HUES48 (cell line): ENCODE results near the gene WDR70.
"Not testable (repeated sequence)": the region's sequence is repeated elsewhere in the genome, so short reads cannot be mapped to it uniquely, and the experiment has no call there.

Experiments used
- H3K27ac ChIP-seq: one replicate; pipeline ENCODE4 v1.7.0; 2013; ENCODE audit warnings: low read depth, low read length, inconsistent platforms
- H3K27me3 ChIP-seq: 2 replicates; pipeline ENCODE4 v1.6.1; 2013; ENCODE audit warnings: mild to moderate bottlenecking, low read length; ENCODE audit not compliant: control insufficient read depth, insufficient read depth
- H3K36me3 ChIP-seq: 2 replicates; pipeline ENCODE4 v1.6.1; 2013; ENCODE audit warnings: low read length; ENCODE audit not compliant: control insufficient read depth, insufficient read depth
- H3K4me1 ChIP-seq: 2 replicates; pipeline ENCODE4 v1.6.1; 2013; ENCODE audit warnings: mild to moderate bottlenecking, low read length; ENCODE audit not compliant: control insufficient read depth, insufficient read depth
- H3K4me3 ChIP-seq: 2 replicates; pipeline ENCODE4 v1.5.1; 2013; ENCODE audit warnings: mild to moderate bottlenecking, low read depth, low read length
- H3K9ac ChIP-seq: 2 replicates; pipeline ENCODE4 v1.6.1; 2013; ENCODE audit warnings: mild to moderate bottlenecking, low read depth, low read length, moderate library complexity
- H3K9me3 ChIP-seq: 2 replicates; pipeline ENCODE4 v1.6.1; 2013; ENCODE audit warnings: low read length; ENCODE audit not compliant: control insufficient read depth, insufficient read depth

The WDR70 gene

GRCh38 chr5:37774912-37775483 lies 395.9 kb downstream of the WDR70 start:
- Histone ChIP-seq H3K9me3 (peaks cover 11% of the 10 kb centered on the region), H3K27me3 (no peaks in the 10 kb centered on the region), H3K9ac (no peak overlapping the region), H3K27ac (no peak overlapping the region), H3K4me3 (no peak overlapping the region), H3K36me3 (no peaks in the 10 kb centered on the region), H3K4me1 (no peaks in the 10 kb centered on the region)

GRCh38 chr5:37776826-37777225 lies 397.7 kb downstream of the WDR70 start:
- Histone ChIP-seq H3K27ac (no peak overlapping the region), H3K9me3 (peaks cover 11% of the 10 kb centered on the region), H3K9ac (no peak overlapping the region), H3K36me3 (no peaks in the 10 kb centered on the region), H3K4me3 (no peak overlapping the region), H3K27me3 (no peaks in the 10 kb centered on the region), H3K4me1 (no peaks in the 10 kb centered on the region)

- Histone ChIP-seq H3K4me1 (no peaks in the 10 kb centered on the region), H3K9me3 (peaks cover 11% of the 10 kb centered on the region), H3K27me3 (no peaks in the 10 kb centered on the region), H3K9ac (no peak overlapping the region), H3K4me3 (no peak overlapping the region), H3K36me3 (no peaks in the 10 kb centered on the region), H3K27ac (no peak overlapping the region)
These were observed 398.5 kb downstream of the WDR70 start for GRCh38 chr5:37777432-37778130.

- H3K36me3 ChIP-seq, H3K9ac ChIP-seq, H3K27ac ChIP-seq, H3K4me1 ChIP-seq, H3K27me3 ChIP-seq, H3K4me3 ChIP-seq, H3K9me3 ChIP-seq: not testable (repeated sequence)
These were observed 402.3 kb downstream of the WDR70 start for GRCh38 chr5:37781409-37781808.

GRCh38 chr5:37786416-37786815 lies 407.3 kb downstream of the WDR70 start:
- H3K36me3 ChIP-seq: no peaks in the 10 kb centered on the region
- no peak overlapping the region for H3K4me3 ChIP-seq
- peaks cover 5% of the 10 kb centered on the region; the same call in 1 of the 2 replicates for H3K4me1 ChIP-seq

GRCh38 chr5:37786862-37787519 lies 407.9 kb downstream of the WDR70 start:
- H3K9me3 ChIP-seq: peaks cover 6% of the 10 kb centered on the region
- no peaks in the 10 kb centered on the region for H3K36me3 ChIP-seq
- H3K27me3 ChIP-seq: no peaks in the 10 kb centered on the region
- H3K27ac ChIP-seq: peak overlapping the region; percentile 44
- no peak overlapping the region for H3K9ac ChIP-seq
- H3K4me3 ChIP-seq: no peak overlapping the region
- peaks cover 5% of the 10 kb centered on the region; the same call in 1 of the 2 replicates for H3K4me1 ChIP-seq

More at GRCh38 chr5:37786416-37786815, 407.3 kb downstream of the WDR70 start:
- no peaks in the 10 kb centered on the region for H3K27me3 ChIP-seq
- H3K27ac ChIP-seq: peak overlapping the region; percentile 44
- peaks cover 6% of the 10 kb centered on the region for H3K9me3 ChIP-seq
- H3K9ac ChIP-seq: no peak overlapping the region

GRCh38 chr5:37787742-37788141 lies 408.6 kb downstream of the WDR70 start:
- Histone ChIP-seq H3K9me3 (peaks cover 6% of the 10 kb centered on the region), H3K36me3 (no peaks in the 10 kb centered on the region), H3K9ac (no peak overlapping the region), H3K27me3 (no peaks in the 10 kb centered on the region), H3K27ac (no peak overlapping the region), H3K4me1 (peaks cover 5% of the 10 kb centered on the region; the same call in 1 of the 2 replicates), H3K4me3 (no peak overlapping the region)

- H3K4me1 ChIP-seq: peaks cover 5% of the 10 kb centered on the region; the same call in 1 of the 2 replicates
- H3K27me3 ChIP-seq: no peaks in the 10 kb centered on the region
- H3K27ac ChIP-seq: no peak overlapping the region
- H3K9me3 ChIP-seq: peaks cover 8% of the 10 kb centered on the region
- H3K9ac ChIP-seq: no peak overlapping the region
- no peak overlapping the region for H3K4me3 ChIP-seq
- no peaks in the 10 kb centered on the region for H3K36me3 ChIP-seq
These were observed 410.9 kb downstream of the WDR70 start for GRCh38 chr5:37789991-37790390.

GRCh38 chr5:37791321-37791720 lies 412.2 kb downstream of the WDR70 start:
- H3K27ac ChIP-seq: no peak overlapping the region

GRCh38 chr5:37792975-37793631 lies 414.0 kb downstream of the WDR70 start:
- no peak overlapping the region for H3K27ac ChIP-seq
- no peaks in the 10 kb centered on the region for H3K36me3 ChIP-seq
- H3K4me1 ChIP-seq: no peaks in the 10 kb centered on the region
- H3K9me3 ChIP-seq: peaks cover 9% of the 10 kb centered on the region
- H3K9ac ChIP-seq: no peak overlapping the region
- no peaks in the 10 kb centered on the region for H3K27me3 ChIP-seq
- no peak overlapping the region for H3K4me3 ChIP-seq

More at GRCh38 chr5:37791321-37791720, 412.2 kb downstream of the WDR70 start:
- H3K9ac ChIP-seq: no peak overlapping the region
- H3K4me3 ChIP-seq: no peak overlapping the region
- H3K4me1 ChIP-seq: peaks cover 5% of the 10 kb centered on the region; the same call in 1 of the 2 replicates
- no peaks in the 10 kb centered on the region for H3K36me3 ChIP-seq
- H3K27me3 ChIP-seq: no peaks in the 10 kb centered on the region
- peaks cover 9% of the 10 kb centered on the region for H3K9me3 ChIP-seq

GRCh38 chr5:37795292-37795691 lies 416.2 kb downstream of the WDR70 start:
- H3K9me3 ChIP-seq, H3K4me3 ChIP-seq, H3K36me3 ChIP-seq, H3K27ac ChIP-seq, H3K27me3 ChIP-seq, H3K9ac ChIP-seq, H3K4me1 ChIP-seq: not testable (repeated sequence)
